Mammary epithelial cell (primary cell): Measurements from ENCODE around the gene KCNJ14.

Experiments
- CTCF ChIP-seq, 2 donors: IDR thresholded peaks in 1 of 2; conservative IDR thresholded peaks in 1 of 2; 2 replicates each; pipeline ENCODE4 v1.5.1; 2011 to 2012; ENCODE audit warnings: inconsistent platforms in 2 of 2, low read length in 2 of 2, mild to moderate bottlenecking in 2 of 2, control low read depth in 1 of 2, low read depth in 1 of 2; ENCODE audit not compliant: insufficient read depth in 1 of 2; ENCODE audit errors: extremely low read depth in 1 of 2
- EZH2 ChIP-seq: IDR thresholded peaks from 2 replicates; pipeline ENCODE4 v1.6.1; 2012; ENCODE audit warnings: low read length, inconsistent platforms, borderline replicate concordance

GRCh38 chr19:48514123-48514458 lies 58.7 kb downstream of the KCNJ14 start:
- TF ChIP-seq CTCF (conservative IDR thresholded peaks at IDR 0.05 in 1 of 2, IDR thresholded peaks at IDR 0.05 in 1 of 2; ENCODE audit: extremely low read depth in 1 of 2, insufficient read depth in 1 of 2, low read depth in 1 of 2, low read length in 2 of 2) (no peak), EZH2 (no peak)
